HG02642 (cell line): ENCODE measurements around the gene PPFIA1.

ENCODE experiments used
- ATAC-seq: cut with Tn5 transposase; IDR thresholded peaks from one replicate; pipeline ENCODE4 v1.9.1; 2021; ENCODE audit warnings: mild to moderate bottlenecking; ENCODE audit not compliant: unreplicated experiment, poor library complexity

PPFIA1 gene

GRCh38 chr11:70423523-70424505 lies 153.3 kb downstream of the PPFIA1 start:
- ATAC-seq: no peak

DNA sequence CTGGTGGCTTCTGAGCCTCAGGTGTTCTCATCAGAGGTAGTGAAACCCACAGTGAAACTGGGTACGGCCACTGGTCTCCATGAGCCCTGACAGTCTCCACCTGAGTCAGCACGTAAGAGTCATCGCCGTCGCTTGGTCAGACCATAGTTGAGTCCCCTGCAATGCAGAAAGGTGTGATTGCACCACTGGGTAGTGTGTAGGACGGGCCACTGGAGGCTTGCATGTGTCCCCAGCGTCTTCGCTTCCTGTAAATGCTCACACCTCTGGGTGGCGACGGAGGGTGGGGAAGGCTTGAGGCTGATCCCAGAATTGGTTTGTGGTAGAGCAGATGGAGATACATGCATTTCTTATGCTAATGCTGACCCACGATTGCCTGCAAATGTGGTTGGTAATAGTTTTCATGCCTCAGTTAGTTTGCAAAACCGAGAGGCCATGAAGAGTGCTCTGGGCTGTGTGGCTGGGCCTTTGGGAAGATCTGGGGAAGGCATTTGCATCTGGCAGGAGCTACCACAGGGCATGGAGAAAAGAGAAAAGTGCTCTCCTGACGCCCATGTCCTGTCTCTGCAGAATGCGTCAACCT lies 154.4 kb downstream of the PPFIA1 start:
- ATAC-seq: no peak

- no peak for ATAC-seq
Observed at GRCh38 chr11:70427436-70427835, 156.9 kb downstream of the PPFIA1 start.

- no peak for ATAC-seq
Observed at GRCh38 chr11:70428701-70429427, 158.4 kb downstream of the PPFIA1 start.

GRCh38 chr11:70429428-70429705 lies 158.9 kb downstream of the PPFIA1 start:
- ATAC-seq: no peak

GRCh38 chr11:70429724-70430521 lies 159.4 kb downstream of the PPFIA1 start:
- no peak for ATAC-seq

DNA sequence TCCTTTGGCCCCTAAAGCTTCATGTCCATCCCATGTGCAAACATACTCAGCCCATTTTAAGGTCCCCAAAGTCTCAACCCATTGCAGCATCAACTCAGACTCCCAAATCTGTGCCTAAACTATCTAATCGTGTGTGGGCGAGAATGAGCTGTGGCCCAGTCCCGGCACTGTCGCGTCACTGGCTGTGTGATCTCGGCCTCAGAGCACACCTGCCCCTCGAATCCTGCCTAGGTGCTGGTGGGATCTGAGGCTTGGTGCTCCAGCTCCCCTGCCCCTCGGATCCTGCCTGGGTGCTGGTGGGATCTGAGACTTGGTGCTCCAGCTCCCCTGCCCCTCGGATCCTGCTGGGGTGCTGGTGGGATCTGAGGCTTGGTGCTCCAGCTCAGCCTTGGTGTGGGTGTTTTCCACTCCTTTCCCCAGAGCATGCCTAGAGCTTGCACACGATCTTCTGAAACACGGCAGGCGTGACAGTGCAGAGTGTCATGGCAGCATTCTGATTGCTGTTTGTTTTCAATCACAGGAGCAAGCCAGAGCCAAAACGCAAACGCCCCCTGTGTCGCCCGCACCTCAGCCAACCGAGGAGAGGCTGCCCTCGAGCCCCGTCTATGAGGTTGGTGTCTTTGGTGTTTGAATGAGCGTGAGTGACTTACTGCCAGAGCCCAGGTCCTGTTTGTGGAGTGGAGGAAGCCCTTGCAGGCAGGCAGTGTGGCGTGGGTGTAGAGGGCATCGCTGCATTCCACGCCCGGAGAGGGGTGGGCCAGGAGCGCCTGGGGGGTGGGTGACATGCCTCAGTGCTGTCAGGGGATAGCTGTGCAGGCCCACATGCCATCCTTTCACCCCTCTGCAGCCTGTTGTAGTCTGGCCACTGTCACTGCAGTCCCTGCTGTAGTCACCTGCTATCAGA lies 160.4 kb downstream of the PPFIA1 start:
- no peak for ATAC-seq

DNA sequence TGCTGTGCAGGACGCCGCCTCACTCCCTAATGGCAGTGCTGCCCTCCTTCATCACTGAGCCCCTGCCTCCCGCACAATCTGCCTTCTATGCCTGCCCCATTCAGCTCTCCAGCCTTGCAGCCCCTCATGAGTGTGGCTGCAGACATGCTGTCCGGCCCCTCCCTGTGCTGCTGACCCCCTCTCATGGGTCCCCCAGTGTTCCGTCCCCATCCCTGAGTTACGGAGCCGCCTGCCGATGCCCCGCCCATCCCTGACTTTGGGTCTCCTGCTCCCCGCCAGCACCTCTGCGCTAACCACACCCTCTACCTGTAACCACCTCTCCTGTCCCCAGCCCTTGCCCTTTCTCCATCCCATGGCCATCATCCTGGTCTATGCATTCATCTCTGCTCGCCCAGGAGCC lies 161.1 kb downstream of the PPFIA1 start:
- ATAC-seq: no peak

DNA sequence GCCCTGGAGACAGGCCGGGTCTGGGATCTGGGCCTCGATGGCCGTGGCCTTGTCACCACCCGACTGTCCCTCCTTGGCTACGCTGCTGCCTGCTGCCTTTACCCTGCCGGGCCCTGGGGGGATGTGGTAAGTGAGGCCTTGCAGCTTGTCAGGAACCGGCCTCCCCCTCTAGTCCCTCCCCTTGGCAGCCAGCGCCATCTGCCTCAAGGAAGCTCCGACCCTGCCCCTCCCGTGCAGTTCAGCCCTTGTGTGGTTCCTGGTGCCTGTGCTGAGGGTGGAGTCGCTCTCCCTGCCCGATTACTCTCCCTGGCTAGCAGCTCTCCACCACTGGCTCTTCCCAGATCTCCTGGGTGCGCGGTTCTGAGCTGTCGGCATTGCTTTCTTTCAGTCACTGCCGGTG lies 161.6 kb downstream of the PPFIA1 start:
- no peak for ATAC-seq

GRCh38 chr11:70432580-70432979 lies 162.1 kb downstream of the PPFIA1 start:
- no peak for ATAC-seq

DNA sequence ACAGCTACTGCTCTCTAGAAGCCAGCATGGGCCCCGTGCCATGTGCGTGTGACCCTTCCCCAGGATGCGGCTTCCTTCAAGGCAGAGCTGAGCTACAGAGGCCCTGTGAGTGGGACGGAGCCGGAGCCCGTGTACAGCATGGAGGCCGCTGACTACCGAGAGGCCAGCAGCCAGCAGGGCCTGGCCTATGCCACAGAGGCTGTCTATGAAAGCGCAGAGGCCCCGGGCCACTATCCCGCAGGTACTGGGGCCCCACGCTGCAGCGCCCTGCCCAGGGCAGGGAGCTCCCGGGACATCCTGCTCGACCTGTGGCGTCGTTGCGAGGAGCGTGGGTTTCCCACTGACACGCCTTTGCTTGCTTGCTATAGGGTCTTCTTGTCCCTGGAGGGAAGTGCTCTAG lies 162.5 kb downstream of the PPFIA1 start:
- ATAC-seq: no peak

DNA sequence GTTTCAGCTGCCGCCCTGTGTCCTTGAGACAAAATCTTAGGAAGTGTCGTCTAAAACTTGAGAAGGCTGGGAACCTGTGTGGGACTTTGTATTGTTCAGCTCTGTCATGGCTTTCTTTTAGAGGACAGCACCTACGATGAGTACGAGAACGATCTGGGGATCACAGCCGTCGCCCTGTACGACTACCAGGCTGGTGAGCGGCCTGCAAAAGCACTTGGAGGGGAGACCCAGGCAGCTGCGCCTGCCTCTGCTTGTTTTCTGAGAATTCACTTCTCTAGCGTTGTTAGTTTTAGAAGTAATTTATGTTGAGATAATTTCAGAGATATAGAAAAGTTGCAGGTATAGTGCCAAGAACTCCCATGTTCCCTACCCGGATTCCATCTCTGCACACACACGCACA lies 163.0 kb downstream of the PPFIA1 start:
- no peak for ATAC-seq
